Omental fat pad (tissue), 4 donors: ENCODE measurements around the gene PSMD3. TPM values are rescaled to one million over a fixed set of nuclear protein-coding genes. Genes with fewer than 3 reads are reported as not detected.
A peak's percentile ranks its signal among the peaks of the same experiment; 100 is the strongest.

Experiments
- ATAC-seq: fragments of 150-250 bp; one replicate; pipeline ENCODE4 v1.9.1; 2016; ENCODE audit warnings: mild to moderate bottlenecking, moderate library complexity; ENCODE audit not compliant: low FRiP score
- DNase-seq: peaks from one replicate; pipeline ENCODE4 v3.0.0-alpha.2; 2019; ENCODE audit warnings: low spot score
- total RNA-seq, 4 donors: library from RNA; depleted of rRNA; stranded (reverse); fragments of >200 nt; gene quantifications; one replicate each; pipeline ENCODE4 v1.1.0, GENCODE V29; 2016
- TF ChIP-seq, protein P1 (sequence below), 3 donors: fragments of 450-650 bp; IDR thresholded peaks; one replicate each; pipeline ENCODE4 v1.5.1; 2016 to 2017; ENCODE audit warnings: antibody characterized with exemption in 3 of 3, mild to moderate bottlenecking in 3 of 3, moderate library complexity in 2 of 3

PSMD3 gene
- total RNA-seq, result 10 to 100 TPM; 75.3 to 98.0 (median 79.4) TPM

DNA sequence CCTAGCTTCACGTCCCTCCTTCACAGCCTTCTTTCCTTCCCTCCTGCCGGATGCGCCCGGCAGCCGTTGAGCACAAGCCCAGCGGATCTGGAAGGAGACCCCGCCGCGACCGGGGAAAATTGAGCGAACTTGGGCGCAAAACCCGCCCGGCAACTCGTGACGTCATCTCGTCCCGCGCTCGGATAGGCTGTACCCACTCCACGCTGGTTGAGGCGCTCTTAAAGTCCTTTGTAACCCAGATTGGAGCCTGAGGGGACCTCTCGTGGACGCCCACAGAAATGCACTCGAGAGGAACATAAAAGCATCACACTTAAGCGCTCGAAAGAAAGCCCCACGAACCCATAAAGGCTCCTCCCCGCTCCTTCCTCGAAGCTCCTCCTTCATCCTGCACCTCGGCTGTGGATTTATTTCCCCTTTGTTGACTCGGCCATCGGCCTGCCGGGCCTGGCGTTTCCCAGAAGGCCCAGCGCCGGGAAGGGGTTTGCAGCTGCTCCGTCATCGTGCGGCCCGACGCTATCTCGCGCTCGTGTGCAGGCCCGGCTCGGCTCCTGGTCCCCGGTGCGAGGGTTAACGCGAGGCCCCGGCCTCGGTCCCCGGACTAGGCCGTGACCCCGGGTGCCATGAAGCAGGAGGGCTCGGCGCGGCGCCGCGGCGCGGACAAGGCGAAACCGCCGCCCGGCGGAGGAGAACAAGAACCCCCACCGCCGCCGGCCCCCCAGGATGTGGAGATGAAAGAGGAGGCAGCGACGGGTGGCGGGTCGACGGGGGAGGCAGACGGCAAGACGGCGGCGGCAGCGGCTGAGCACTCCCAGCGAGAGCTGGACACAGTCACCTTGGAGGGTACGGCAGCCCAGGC, at the start of gene PSMD3:
TSS of gene PSMD3 (plus strand) at position 457 of the 856 bp plus-strand sequence. CDS start at position 621, 164 bp downstream.
- DNase-seq (peak; percentile 95), ATAC-seq (peak; percentile 94)
- TF ChIP-seq, protein P1, sequence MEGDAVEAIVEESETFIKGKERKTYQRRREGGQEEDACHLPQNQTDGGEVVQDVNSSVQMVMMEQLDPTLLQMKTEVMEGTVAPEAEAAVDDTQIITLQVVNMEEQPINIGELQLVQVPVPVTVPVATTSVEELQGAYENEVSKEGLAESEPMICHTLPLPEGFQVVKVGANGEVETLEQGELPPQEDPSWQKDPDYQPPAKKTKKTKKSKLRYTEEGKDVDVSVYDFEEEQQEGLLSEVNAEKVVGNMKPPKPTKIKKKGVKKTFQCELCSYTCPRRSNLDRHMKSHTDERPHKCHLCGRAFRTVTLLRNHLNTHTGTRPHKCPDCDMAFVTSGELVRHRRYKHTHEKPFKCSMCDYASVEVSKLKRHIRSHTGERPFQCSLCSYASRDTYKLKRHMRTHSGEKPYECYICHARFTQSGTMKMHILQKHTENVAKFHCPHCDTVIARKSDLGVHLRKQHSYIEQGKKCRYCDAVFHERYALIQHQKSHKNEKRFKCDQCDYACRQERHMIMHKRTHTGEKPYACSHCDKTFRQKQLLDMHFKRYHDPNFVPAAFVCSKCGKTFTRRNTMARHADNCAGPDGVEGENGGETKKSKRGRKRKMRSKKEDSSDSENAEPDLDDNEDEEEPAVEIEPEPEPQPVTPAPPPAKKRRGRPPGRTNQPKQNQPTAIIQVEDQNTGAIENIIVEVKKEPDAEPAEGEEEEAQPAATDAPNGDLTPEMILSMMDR (IDR thresholded peaks at IDR 0.05), result peak in 2 of 3 donors; percentile 58 to 64

DNA sequence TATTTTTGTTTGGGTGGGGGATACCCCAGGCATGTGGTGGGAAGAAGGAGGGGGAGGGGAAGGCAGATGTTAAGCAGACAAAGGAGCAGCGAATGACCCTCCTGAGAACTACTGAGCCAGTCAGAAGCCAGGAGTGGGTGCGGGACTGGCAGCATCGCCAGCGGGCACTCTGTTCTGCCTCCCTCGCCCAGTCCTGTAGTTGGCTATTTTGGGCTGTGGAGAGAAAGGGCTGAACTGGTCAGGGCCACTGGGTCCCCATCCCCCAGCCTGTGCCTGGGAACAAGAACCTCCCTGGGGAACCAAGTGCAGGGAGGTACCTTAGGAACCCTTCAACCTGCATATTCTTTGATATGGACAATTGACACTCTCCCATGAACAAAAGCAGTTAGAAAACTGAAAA, 46.7 kb upstream of the PSMD3 start:
- DNase-seq, result no peak
- TF ChIP-seq, protein P1 (IDR thresholded peaks at IDR 0.05), result no peak
- no peak for ATAC-seq

- ATAC-seq (no peak), DNase-seq (no peak)
- TF ChIP-seq, protein P1 (IDR thresholded peaks at IDR 0.05), result no peak
Observed at GRCh38 chr17:39934324-39934723, 46.3 kb upstream of the PSMD3 start.

DNA sequence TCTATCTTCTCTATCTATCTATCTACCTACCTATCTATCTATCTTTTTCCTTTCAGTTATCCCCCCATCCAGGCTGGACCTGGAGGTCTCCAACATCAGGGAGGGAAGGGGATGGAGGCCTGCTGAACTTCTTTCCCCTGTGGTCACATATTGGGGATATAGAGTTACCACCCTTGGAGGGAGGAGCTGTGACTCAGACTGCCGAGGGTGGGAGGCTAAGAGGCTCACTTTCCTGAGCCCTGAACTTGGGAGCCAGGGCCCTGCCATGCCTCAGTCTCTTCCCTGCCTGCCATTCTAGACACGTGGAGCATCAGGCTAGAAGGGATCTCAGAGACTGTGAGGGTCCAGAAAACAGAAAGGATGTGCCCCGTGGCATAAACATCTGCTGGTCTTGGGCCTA, 44.7 kb upstream of the PSMD3 start:
- TF ChIP-seq, protein P1 (IDR thresholded peaks at IDR 0.05), result no peak
- no peak for ATAC-seq
- no peak for DNase-seq

GRCh38 chr17:39937447-39937846, 43.2 kb upstream of the PSMD3 start:
- TF ChIP-seq, protein P1 (IDR thresholded peaks at IDR 0.05), result no peak
- ATAC-seq (no peak), DNase-seq (no peak)

DNA sequence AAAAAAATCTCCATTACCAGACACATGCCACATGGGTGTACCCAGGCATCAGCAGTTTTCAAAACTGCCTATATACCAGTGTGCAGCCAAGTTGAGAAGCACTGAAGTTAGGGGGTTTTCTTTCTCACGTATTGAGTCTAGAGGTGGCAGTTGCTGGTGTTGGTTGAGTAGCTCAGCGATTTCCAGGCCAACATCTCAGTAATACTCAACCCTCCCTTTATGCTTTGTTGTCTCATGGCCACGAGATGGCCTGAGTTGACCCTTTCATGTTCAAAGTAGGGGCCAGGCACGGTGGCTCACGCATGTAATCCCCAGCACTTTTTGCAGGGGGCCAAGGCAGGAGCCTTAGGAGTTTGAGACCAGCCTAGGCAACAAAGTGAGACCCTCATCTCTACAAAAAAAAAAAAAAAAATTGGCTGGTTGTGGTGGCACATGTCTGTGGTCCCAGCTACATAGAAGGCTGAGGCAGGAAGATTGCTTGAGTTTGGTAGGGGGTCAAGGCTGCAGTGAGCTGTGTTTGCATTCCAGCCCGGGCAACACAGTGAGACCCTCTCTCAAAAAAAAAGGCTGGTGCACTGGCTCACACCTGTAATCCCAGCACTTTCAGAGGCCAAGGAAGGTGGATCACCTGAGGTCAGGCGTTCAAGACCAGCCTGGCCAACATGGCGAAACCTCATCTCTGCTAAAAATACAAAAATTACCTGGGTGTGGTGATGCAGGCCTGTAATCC, 42.3 kb upstream of the PSMD3 start:
- no peak for ATAC-seq
- TF ChIP-seq, protein P1 (IDR thresholded peaks at IDR 0.05), result no peak
- no peak for DNase-seq
